Measurements from ENCODE around the gene SH2D3C.
A peak's percentile ranks its signal among the peaks of the same experiment; 100 is the strongest.

SH2D3C gene

GRCh38 chr9:127796225-127796813 lies 17.9 kb upstream of the SH2D3C start:
- H3K4me3 ChIP-seq, result no peak overlapping the region
- H3K9me3 ChIP-seq, result no peaks in the 10 kb centered on the region
- H3K4me1 ChIP-seq, result peaks cover 14% of the 10 kb centered on the region
- DNase-seq (ENCODE audit: low spot score in 2 of 2), result no peak
- no peaks in the 10 kb centered on the region for H3K27me3 ChIP-seq (ENCODE audit: low read depth)
- peaks cover 17% of the 10 kb centered on the region for H3K36me3 ChIP-seq (replicated peaks)
- in situ Hi-C loops (cut with MboI; ENCODE audit: low sequenced_read_pairs), result no loop called here

- peaks cover 38% of the 10 kb centered on the region for H3K36me3 ChIP-seq (replicated peaks)
- in situ Hi-C loops (cut with MboI; ENCODE audit: low sequenced_read_pairs), result no loop called here
- no peaks in the 10 kb centered on the region for H3K9me3 ChIP-seq
- peaks cover 14% of the 10 kb centered on the region for H3K4me1 ChIP-seq
- no peak for DNase-seq (ENCODE audit: low spot score in 2 of 2)
- no peaks in the 10 kb centered on the region for H3K27me3 ChIP-seq (ENCODE audit: low read depth)
- no peak overlapping the region for H3K4me3 ChIP-seq
Measured at GRCh38 chr9:127794001-127794791, 15.7 kb upstream of the SH2D3C start.

GRCh38 chr9:127793093-127793708 lies 14.7 kb upstream of the SH2D3C start:
- Histone ChIP-seq H3K4me1 (peaks cover 14% of the 10 kb centered on the region), H3K4me3 (no peak overlapping the region), H3K9me3 (no peaks in the 10 kb centered on the region), H3K27me3 (ENCODE audit: low read depth) (no peaks in the 10 kb centered on the region), H3K36me3 (replicated peaks) (peaks cover 48% of the 10 kb centered on the region)
- in situ Hi-C loops (cut with MboI; ENCODE audit: low sequenced_read_pairs), result no loop called here
- peak; percentile 1 to 52 for DNase-seq (ENCODE audit: low spot score in 2 of 2)

- Histone ChIP-seq H3K4me1 (peaks cover 14% of the 10 kb centered on the region), H3K9me3 (no peaks in the 10 kb centered on the region), H3K4me3 (no peak overlapping the region), H3K36me3 (replicated peaks) (peaks cover 55% of the 10 kb centered on the region), H3K27me3 (ENCODE audit: low read depth) (no peaks in the 10 kb centered on the region)
- in situ Hi-C loops (cut with MboI; ENCODE audit: low sequenced_read_pairs), result no loop called here
- DNase-seq (ENCODE audit: low spot score in 2 of 2), result no peak
Measured at GRCh38 chr9:127792417-127793031, 14.1 kb upstream of the SH2D3C start.

GRCh38 chr9:127791085-127791484 lies 12.6 kb upstream of the SH2D3C start:
- no peak for DNase-seq (ENCODE audit: low spot score in 2 of 2)
- in situ Hi-C loops (cut with MboI; ENCODE audit: low sequenced_read_pairs), result no loop called here
- Histone ChIP-seq H3K4me3 (no peak overlapping the region), H3K9me3 (no peaks in the 10 kb centered on the region), H3K36me3 (replicated peaks) (peaks cover 64% of the 10 kb centered on the region), H3K27me3 (ENCODE audit: low read depth) (no peaks in the 10 kb centered on the region), H3K4me1 (peaks cover 17% of the 10 kb centered on the region)

- Histone ChIP-seq H3K9me3 (no peaks in the 10 kb centered on the region), H3K27me3 (ENCODE audit: low read depth) (no peaks in the 10 kb centered on the region), H3K4me3 (no peak overlapping the region), H3K36me3 (replicated peaks) (peaks cover 66% of the 10 kb centered on the region), H3K4me1 (peaks cover 17% of the 10 kb centered on the region)
- DNase-seq (ENCODE audit: low spot score in 2 of 2), result no peak
- in situ Hi-C loops (cut with MboI; ENCODE audit: low sequenced_read_pairs), result no loop called here
Measured at GRCh38 chr9:127790094-127790855, 11.8 kb upstream of the SH2D3C start.

GRCh38 chr9:127789179-127789578 lies 10.7 kb upstream of the SH2D3C start:
- H3K27me3 ChIP-seq (ENCODE audit: low read depth), result no peaks in the 10 kb centered on the region
- no peak overlapping the region for H3K4me3 ChIP-seq
- in situ Hi-C loops (cut with MboI; ENCODE audit: low sequenced_read_pairs), result no loop called here
- peaks cover 66% of the 10 kb centered on the region for H3K36me3 ChIP-seq (replicated peaks)
- H3K4me1 ChIP-seq, result peaks cover 20% of the 10 kb centered on the region
- no peaks in the 10 kb centered on the region for H3K9me3 ChIP-seq
- no peak for DNase-seq (ENCODE audit: low spot score in 2 of 2)

GRCh38 chr9:127788337-127789011 lies 10.0 kb upstream of the SH2D3C start:
- in situ Hi-C loops (cut with MboI; ENCODE audit: low sequenced_read_pairs), result no loop called here
- H3K36me3 ChIP-seq (replicated peaks), result peaks cover 66% of the 10 kb centered on the region
- H3K4me1 ChIP-seq, result peaks cover 16% of the 10 kb centered on the region
- no peaks in the 10 kb centered on the region for H3K9me3 ChIP-seq
- no peak overlapping the region for H3K4me3 ChIP-seq
- H3K27me3 ChIP-seq (ENCODE audit: low read depth), result no peaks in the 10 kb centered on the region
- no peak for DNase-seq (ENCODE audit: low spot score in 2 of 2)

GRCh38 chr9:127786773-127787104 lies 8.3 kb upstream of the SH2D3C start:
- no peaks in the 10 kb centered on the region for H3K9me3 ChIP-seq
- no peak for DNase-seq (ENCODE audit: low spot score in 2 of 2)
- H3K4me3 ChIP-seq, result peak overlapping the region; percentile 100
- in situ Hi-C loops (cut with MboI; ENCODE audit: low sequenced_read_pairs), result no loop called here
- H3K27me3 ChIP-seq (ENCODE audit: low read depth), result no peaks in the 10 kb centered on the region
- peaks cover 5% of the 10 kb centered on the region for H3K4me1 ChIP-seq
- H3K36me3 ChIP-seq (replicated peaks), result peaks cover 53% of the 10 kb centered on the region

GRCh38 chr9:127785933-127786772 lies 7.7 kb upstream of the SH2D3C start, which contains the start of gene CDK9:
TSS of gene CDK9 (plus strand) at chr9:127786034. CDS start at chr9:127786149, 115 bp downstream.
- Histone ChIP-seq H3K36me3 (replicated peaks) (peaks cover 47% of the 10 kb centered on the region), H3K4me3 (peak within 1 kb of the TSS; percentile 100), H3K4me1 (peaks cover 5% of the 10 kb centered on the region), H3K9me3 (no peaks in the 10 kb centered on the region), H3K27me3 (ENCODE audit: low read depth) (no peaks in the 10 kb centered on the region)
- in situ Hi-C loops (cut with MboI; ENCODE audit: low sequenced_read_pairs), result no loop called here
- DNase-seq (ENCODE audit: low spot score in 2 of 2), result peak; percentile 80 to 94

- no peaks in the 10 kb centered on the region for H3K9me3 ChIP-seq
- peaks cover 5% of the 10 kb centered on the region for H3K4me1 ChIP-seq
- no peaks in the 10 kb centered on the region for H3K27me3 ChIP-seq (ENCODE audit: low read depth)
- H3K36me3 ChIP-seq (replicated peaks), result peaks cover 39% of the 10 kb centered on the region
- in situ Hi-C loops (cut with MboI; ENCODE audit: low sequenced_read_pairs), result no loop called here
- H3K4me3 ChIP-seq, result peak overlapping the region; percentile 50
- peak; percentile 70 to 92 for DNase-seq (ENCODE audit: low spot score in 2 of 2)
Measured at GRCh38 chr9:127785023-127785932, 6.8 kb upstream of the SH2D3C start.

All from HAP-1 (cell line).